A549 (cell line): ENCODE data around the gene MIPOL1.

Experiments used
- TF ChIP-seq, protein P1 (sequence below): fragments of >200 bp; sonication (Bioruptor Twin); formaldehyde crosslinking; IDR thresholded peaks from 3 replicates; pipeline ENCODE4 v1.5.1; 2016
- TF ChIP-seq, protein P2 (sequence below): fragments of 450-650 bp; IDR thresholded peaks from 2 replicates; pipeline ENCODE4 v1.6.1; 2014; ENCODE audit warnings: antibody characterized with exemption

- TF ChIP-seq, protein P1, sequence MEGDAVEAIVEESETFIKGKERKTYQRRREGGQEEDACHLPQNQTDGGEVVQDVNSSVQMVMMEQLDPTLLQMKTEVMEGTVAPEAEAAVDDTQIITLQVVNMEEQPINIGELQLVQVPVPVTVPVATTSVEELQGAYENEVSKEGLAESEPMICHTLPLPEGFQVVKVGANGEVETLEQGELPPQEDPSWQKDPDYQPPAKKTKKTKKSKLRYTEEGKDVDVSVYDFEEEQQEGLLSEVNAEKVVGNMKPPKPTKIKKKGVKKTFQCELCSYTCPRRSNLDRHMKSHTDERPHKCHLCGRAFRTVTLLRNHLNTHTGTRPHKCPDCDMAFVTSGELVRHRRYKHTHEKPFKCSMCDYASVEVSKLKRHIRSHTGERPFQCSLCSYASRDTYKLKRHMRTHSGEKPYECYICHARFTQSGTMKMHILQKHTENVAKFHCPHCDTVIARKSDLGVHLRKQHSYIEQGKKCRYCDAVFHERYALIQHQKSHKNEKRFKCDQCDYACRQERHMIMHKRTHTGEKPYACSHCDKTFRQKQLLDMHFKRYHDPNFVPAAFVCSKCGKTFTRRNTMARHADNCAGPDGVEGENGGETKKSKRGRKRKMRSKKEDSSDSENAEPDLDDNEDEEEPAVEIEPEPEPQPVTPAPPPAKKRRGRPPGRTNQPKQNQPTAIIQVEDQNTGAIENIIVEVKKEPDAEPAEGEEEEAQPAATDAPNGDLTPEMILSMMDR = no peak
- TF ChIP-seq, protein P2, sequence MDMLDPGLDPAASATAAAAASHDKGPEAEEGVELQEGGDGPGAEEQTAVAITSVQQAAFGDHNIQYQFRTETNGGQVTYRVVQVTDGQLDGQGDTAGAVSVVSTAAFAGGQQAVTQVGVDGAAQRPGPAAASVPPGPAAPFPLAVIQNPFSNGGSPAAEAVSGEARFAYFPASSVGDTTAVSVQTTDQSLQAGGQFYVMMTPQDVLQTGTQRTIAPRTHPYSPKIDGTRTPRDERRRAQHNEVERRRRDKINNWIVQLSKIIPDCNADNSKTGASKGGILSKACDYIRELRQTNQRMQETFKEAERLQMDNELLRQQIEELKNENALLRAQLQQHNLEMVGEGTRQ = no peak
Measured at GRCh38 chr14:37254411-37254947, 56.7 kb downstream of the MIPOL1 start.
